ENCODE results near the gene CUBN.

GRCh38 chr10:17092216-17092944, 37.2 kb downstream of the CUBN start:
- TF ChIP-seq EP300 (IDR thresholded peaks at IDR 0.05), result no peak
- no peak for TF ChIP-seq CTCF (IDR thresholded peaks at IDR 0.05)
- TF ChIP-seq POLR2A (IDR thresholded peaks at IDR 0.05), result no peak

Measured in tibial nerve (tissue), 4 donors.